Mesodermal cell (in vitro differentiated cells): ENCODE results near the gene DENND1B.

ENCODE experiments used
- H3K27ac ChIP-seq: 2 replicates; pipeline ENCODE4 v1.7.0; 2013; ENCODE audit warnings: mild to moderate bottlenecking, low read depth, low read length, moderate library complexity; ENCODE audit not compliant: severe bottlenecking
- H3K36me3 ChIP-seq: 2 replicates; pipeline ENCODE4 v1.7.1; 2013; ENCODE audit warnings: mild to moderate bottlenecking, low read length, moderate library complexity; ENCODE audit not compliant: control insufficient read depth, insufficient read depth
- H3K4me1 ChIP-seq: one replicate; pipeline ENCODE4 v1.7.1; 2013; ENCODE audit warnings: mild to moderate bottlenecking, low read length; ENCODE audit not compliant: insufficient read depth, control insufficient read depth, poor library complexity, severe bottlenecking
- H3K4me3 ChIP-seq: 2 replicates; pipeline ENCODE4 v1.7.0; 2013; ENCODE audit warnings: low read length, control low read depth, mild to moderate bottlenecking; ENCODE audit not compliant: insufficient read depth, poor library complexity, severe bottlenecking; ENCODE audit errors: extremely low read depth
- H3K9me3 ChIP-seq: 2 replicates; pipeline ENCODE4 v1.7.1; 2013; ENCODE audit warnings: mild to moderate bottlenecking, low read length, moderate library complexity; ENCODE audit not compliant: control insufficient read depth
- WGBS, 2 experiments: methylation state at CpG; one replicate each; pipeline ENCODE4 v1.1.5; 2013; ENCODE audit warnings: missing lambda C conversion rate in 2 of 2; ENCODE audit not compliant: insufficient coverage in 2 of 2; 5-methylcytosine and 5-hydroxymethylcytosine counted together

The DENND1B gene

GRCh38 chr1:197559244-197559643 is 216.0 kb downstream of the DENND1B start:
- no CpG with 5 or more reads among the region's 1 CpG for WGBS, 2 experiments
- H3K4me3 ChIP-seq, result no peak overlapping the region
- no peaks in the 10 kb centered on the region for H3K4me1 ChIP-seq
- no peak overlapping the region for H3K27ac ChIP-seq
- H3K36me3 ChIP-seq, result no peaks in the 10 kb centered on the region
- H3K9me3 ChIP-seq, result no peaks in the 10 kb centered on the region

GRCh38 chr1:197557302-197557701 is 218.0 kb downstream of the DENND1B start:
- Histone ChIP-seq H3K27ac (no peak overlapping the region), H3K4me1 (no peaks in the 10 kb centered on the region), H3K4me3 (no peak overlapping the region), H3K9me3 (no peaks in the 10 kb centered on the region), H3K36me3 (no peaks in the 10 kb centered on the region)
- WGBS, 2 experiments, result no CpG with 5 or more reads among the region's 1 CpG

DNA sequence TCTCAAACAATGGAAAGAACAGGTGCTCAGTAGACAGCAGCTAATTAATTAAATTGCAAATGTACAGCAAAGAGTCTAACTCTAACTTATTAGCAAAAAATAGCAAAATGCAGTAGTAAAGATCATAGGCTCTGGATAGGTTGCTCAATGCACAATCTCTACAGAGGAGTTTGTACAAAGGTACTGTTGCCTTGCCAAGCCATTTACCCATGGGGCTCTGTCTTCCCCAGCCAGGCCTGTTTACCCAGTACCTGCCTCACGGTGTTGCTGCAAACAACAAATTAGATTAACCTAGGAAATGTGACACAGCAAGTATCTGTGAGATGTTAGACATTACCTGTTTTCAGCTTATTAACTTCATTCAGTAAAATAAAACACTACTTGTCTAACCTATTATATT is 222.0 kb downstream of the DENND1B start:
- H3K9me3 ChIP-seq, result no peaks in the 10 kb centered on the region
- no CpG with 5 or more reads among the region's 1 CpG for WGBS, 2 experiments
- no peaks in the 10 kb centered on the region for H3K36me3 ChIP-seq
- H3K27ac ChIP-seq, result no peak overlapping the region
- no peak overlapping the region for H3K4me3 ChIP-seq
- H3K4me1 ChIP-seq, result no peaks in the 10 kb centered on the region

GRCh38 chr1:197546989-197547388 is 228.3 kb downstream of the DENND1B start:
- Histone ChIP-seq H3K27ac (no peak overlapping the region), H3K4me3 (no peak overlapping the region), H3K4me1 (no peaks in the 10 kb centered on the region), H3K9me3 (no peaks in the 10 kb centered on the region), H3K36me3 (no peaks in the 10 kb centered on the region)
- no CpG with 5 or more reads among the region's 1 CpG for WGBS, 2 experiments

DNA sequence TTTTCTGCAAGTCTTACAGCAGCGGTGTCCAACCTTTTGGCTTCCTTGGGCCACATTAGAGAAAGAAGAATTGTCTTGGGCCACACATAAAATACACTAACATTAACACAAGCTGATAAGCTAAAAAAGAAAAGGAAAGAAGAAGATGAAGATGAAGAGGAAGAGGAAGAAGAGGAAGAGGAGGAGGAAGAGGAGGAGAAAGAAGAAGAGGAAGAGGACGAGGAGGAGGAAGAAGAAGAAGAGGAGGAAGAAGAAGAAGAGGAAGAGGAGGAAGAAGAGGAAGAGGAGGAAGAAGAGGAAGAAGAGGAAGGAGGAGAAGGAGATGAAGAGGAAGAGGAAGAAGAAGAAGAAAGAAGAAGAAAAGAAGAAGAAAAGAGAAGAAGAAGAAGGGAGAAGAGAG is 230.7 kb downstream of the DENND1B start:
- no peak overlapping the region for H3K27ac ChIP-seq
- H3K9me3 ChIP-seq, result no peaks in the 10 kb centered on the region
- H3K36me3 ChIP-seq, result no peaks in the 10 kb centered on the region
- WGBS, 2 experiments, result 79 to 95% methylated on average over 1 of the region's 2 CpGs
- no peaks in the 10 kb centered on the region for H3K4me1 ChIP-seq
- H3K4me3 ChIP-seq, result no peak overlapping the region

DNA sequence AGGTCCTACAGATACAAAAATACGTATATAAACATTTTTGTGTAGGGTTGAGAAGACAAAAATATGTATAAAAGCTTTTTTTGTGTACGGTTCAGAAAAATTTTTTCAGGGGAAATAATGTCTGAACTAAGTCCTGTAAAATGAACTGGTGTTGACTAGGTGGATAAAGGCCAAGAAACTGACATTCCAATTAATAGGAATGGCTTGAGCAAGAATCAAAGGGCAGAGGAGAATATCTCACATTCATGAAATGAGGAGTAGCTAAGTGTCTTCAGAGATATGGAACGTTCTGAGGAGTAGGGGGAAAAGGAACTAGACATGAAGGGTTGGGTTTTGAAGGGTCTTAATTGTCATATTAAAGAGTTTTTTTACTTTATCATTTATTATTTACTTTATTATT is 231.2 kb downstream of the DENND1B start:
- no peaks in the 10 kb centered on the region for H3K4me1 ChIP-seq
- no peaks in the 10 kb centered on the region for H3K9me3 ChIP-seq
- H3K27ac ChIP-seq, result no peak overlapping the region
- 92 to 100% methylated on average over 2 of the region's 3 CpGs for WGBS, 2 experiments
- no peaks in the 10 kb centered on the region for H3K36me3 ChIP-seq
- H3K4me3 ChIP-seq, result no peak overlapping the region

DNA sequence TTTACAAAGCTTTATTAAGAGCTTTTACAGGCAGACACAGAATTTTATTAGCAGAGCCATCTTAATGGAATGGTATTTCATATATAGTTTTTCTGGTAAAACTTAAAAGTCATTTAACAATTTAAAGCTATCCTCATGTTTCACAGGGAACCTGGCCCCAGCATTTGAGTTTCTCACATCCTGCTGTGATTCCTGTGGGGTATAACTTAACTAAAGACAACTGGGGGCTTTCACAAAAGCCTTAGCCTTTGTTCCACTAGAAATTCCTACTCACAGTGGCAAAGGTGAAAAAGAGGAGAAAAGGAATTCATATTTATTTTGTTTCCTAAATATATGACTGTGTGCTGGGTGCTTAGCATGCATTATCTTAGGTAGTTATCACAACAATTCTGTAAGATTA is 233.9 kb downstream of the DENND1B start:
- Histone ChIP-seq H3K27ac (no peak overlapping the region), H3K4me1 (no peaks in the 10 kb centered on the region), H3K4me3 (no peak overlapping the region), H3K9me3 (no peaks in the 10 kb centered on the region), H3K36me3 (no peaks in the 10 kb centered on the region)

DNA sequence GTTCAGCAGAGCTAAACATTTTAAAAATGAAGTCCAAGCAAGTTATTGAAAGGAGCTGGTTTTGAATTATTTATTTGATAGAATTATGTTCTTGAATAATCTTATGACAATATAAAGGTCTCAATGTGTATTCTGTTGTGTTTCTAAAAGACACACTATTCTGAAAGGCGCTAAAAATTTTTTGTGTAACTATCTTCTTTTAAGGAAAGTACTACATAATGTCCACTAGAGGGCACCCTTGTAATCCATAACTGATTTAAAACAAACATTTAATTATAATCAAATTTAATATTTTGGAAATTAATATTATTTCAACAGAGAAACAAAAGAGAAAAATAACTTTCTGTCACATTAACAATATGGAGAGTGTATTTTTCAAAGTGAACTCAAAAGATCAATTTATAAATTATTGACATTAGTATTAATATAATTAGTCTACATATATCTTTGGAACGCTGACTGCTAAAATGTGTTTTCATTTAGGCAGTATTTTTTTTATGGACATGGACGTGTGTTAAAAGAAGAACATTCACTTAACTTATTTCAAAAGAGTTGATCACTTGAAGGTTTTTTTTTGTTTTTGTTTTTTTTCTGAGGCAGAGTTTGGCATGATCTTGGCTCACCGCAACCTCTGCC is 248.4 kb downstream of the DENND1B start:
- no peaks in the 10 kb centered on the region for H3K36me3 ChIP-seq
- H3K4me3 ChIP-seq, result no peak overlapping the region
- no peak overlapping the region for H3K27ac ChIP-seq
- H3K9me3 ChIP-seq, result no peaks in the 10 kb centered on the region
- no peaks in the 10 kb centered on the region for H3K4me1 ChIP-seq
- no CpG with 5 or more reads among the region's 4 CpGs for WGBS, 2 experiments

GRCh38 chr1:197521118-197521739 is 254.1 kb downstream of the DENND1B start:
- Histone ChIP-seq H3K36me3 (no peaks in the 10 kb centered on the region), H3K27ac (no peak overlapping the region), H3K4me3 (no peak overlapping the region), H3K9me3 (no peaks in the 10 kb centered on the region), H3K4me1 (no peaks in the 10 kb centered on the region)
- no CpG with 5 or more reads among the region's 2 CpGs for WGBS, 2 experiments

- H3K4me3 ChIP-seq, result no peak overlapping the region
- WGBS, 2 experiments, result 89 to 100% methylated on average over 1 of the region's 1 CpG
- H3K4me1 ChIP-seq, result no peaks in the 10 kb centered on the region
- H3K36me3 ChIP-seq, result no peaks in the 10 kb centered on the region
- H3K27ac ChIP-seq, result no peak overlapping the region
- no peaks in the 10 kb centered on the region for H3K9me3 ChIP-seq
Measured at GRCh38 chr1:197519741-197520334, 255.4 kb downstream of the DENND1B start.

- no peak overlapping the region for H3K4me3 ChIP-seq
- no CpG with 5 or more reads among the region's 1 CpG for WGBS, 2 experiments
- H3K27ac ChIP-seq, result no peak overlapping the region
Measured at GRCh38 chr1:197515421-197515820, 259.9 kb downstream of the DENND1B start.

More at GRCh38 chr1:197515421-197515820, 259.9 kb downstream of the DENND1B start:
- no peaks in the 10 kb centered on the region for H3K4me1 ChIP-seq
- no peaks in the 10 kb centered on the region for H3K36me3 ChIP-seq
- H3K9me3 ChIP-seq, result no peaks in the 10 kb centered on the region
